ENCODE results near the gene SLC13A3. TPM values are rescaled to one million over a fixed set of nuclear protein-coding genes. Genes with fewer than 3 reads are reported as not detected.

SLC13A3 gene
- total RNA-seq, 3 donors from 2014 or later = 0.08 to 0.19 (median 0.13) TPM

GRCh38 chr20:46649965-46650542 is 1.2 kb downstream of the SLC13A3 start:
- peaks cover 37% of the 10 kb centered on the region for H3K27me3 Mint-ChIP-seq (ENCODE audit: low read depth)
- H3K4me3 Mint-ChIP-seq = no peak overlapping the region
- H3K9me3 Mint-ChIP-seq = no peaks in the 10 kb centered on the region
- no peak for ATAC-seq
- no peak for DNase-seq
- no peaks in the 10 kb centered on the region for H3K36me3 Mint-ChIP-seq (ENCODE audit: insufficient read depth)
- H3K4me1 Mint-ChIP-seq (ENCODE audit: low read depth) = no peaks in the 10 kb centered on the region

- H3K4me1 Mint-ChIP-seq (ENCODE audit: low read depth) = no peaks in the 10 kb centered on the region
- no peak for ATAC-seq
- no peaks in the 10 kb centered on the region for H3K9me3 Mint-ChIP-seq
- H3K4me3 Mint-ChIP-seq = no peak overlapping the region
- peaks cover 35% of the 10 kb centered on the region for H3K27me3 Mint-ChIP-seq (ENCODE audit: low read depth)
- no peak for DNase-seq
- no peaks in the 10 kb centered on the region for H3K36me3 Mint-ChIP-seq (ENCODE audit: insufficient read depth)
These were observed 1.7 kb downstream of the SLC13A3 start for GRCh38 chr20:46649650-46649949.

- H3K27me3 Mint-ChIP-seq (ENCODE audit: low read depth) = peaks cover 30% of the 10 kb centered on the region
These were observed 2.2 kb downstream of the SLC13A3 start for GRCh38 chr20:46648903-46649649.

GRCh38 chr20:46647469-46647868 is 3.8 kb downstream of the SLC13A3 start:
- no peaks in the 10 kb centered on the region for H3K9me3 Mint-ChIP-seq
- peaks cover 25% of the 10 kb centered on the region for H3K27me3 Mint-ChIP-seq (ENCODE audit: low read depth)
- no peak overlapping the region for H3K4me3 Mint-ChIP-seq
- no peaks in the 10 kb centered on the region for H3K36me3 Mint-ChIP-seq (ENCODE audit: insufficient read depth)
- no peak for DNase-seq
- H3K4me1 Mint-ChIP-seq (ENCODE audit: low read depth) = no peaks in the 10 kb centered on the region
- no peak for ATAC-seq

More at GRCh38 chr20:46648903-46649649, 2.2 kb downstream of the SLC13A3 start:
- DNase-seq = no peak
- no peak overlapping the region for H3K4me3 Mint-ChIP-seq
- H3K9me3 Mint-ChIP-seq = no peaks in the 10 kb centered on the region
- no peaks in the 10 kb centered on the region for H3K36me3 Mint-ChIP-seq (ENCODE audit: insufficient read depth)
- H3K4me1 Mint-ChIP-seq (ENCODE audit: low read depth) = no peaks in the 10 kb centered on the region
- no peak for ATAC-seq

DNA sequence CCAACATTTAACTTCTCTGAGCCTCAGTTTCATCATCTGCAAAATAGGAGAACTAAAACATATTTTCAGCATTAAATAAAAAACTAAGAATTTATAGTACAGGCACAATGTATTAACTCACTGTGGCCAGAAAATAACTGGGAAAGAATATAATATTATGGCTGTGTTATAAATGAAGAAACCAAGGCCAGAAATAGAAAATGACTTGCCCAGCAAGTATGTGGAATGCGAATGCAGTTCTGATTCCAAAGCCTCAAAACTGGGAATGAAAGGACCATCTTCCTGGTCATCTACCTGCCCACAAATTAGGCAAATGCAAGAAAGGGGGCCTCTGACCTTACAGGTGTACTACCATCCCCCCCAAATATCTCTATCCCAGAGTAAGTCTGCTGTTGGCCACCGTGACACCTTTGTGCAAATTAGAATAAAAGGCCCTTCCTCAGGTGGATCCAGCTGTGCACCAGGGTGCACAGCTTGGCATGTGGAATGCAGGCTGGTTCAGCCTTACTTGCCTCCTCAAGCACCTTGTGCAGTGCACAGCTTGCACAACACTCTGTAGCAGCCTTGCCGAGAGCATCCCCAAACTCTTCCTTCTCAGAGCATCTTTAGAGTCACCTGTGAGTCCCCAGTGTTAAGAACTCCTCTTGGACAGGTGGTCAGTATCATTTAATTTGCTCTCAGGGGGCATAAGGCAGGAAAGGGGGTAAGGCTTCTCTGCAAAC is 4.4 kb downstream of the SLC13A3 start:
- no peaks in the 10 kb centered on the region for H3K9me3 Mint-ChIP-seq
- H3K27me3 Mint-ChIP-seq (ENCODE audit: low read depth) = peaks cover 22% of the 10 kb centered on the region
- ATAC-seq (no peak), DNase-seq (no peak)
- no peaks in the 10 kb centered on the region for H3K4me1 Mint-ChIP-seq (ENCODE audit: low read depth)
- no peaks in the 10 kb centered on the region for H3K36me3 Mint-ChIP-seq (ENCODE audit: insufficient read depth)
- H3K4me3 Mint-ChIP-seq = no peak overlapping the region

DNA sequence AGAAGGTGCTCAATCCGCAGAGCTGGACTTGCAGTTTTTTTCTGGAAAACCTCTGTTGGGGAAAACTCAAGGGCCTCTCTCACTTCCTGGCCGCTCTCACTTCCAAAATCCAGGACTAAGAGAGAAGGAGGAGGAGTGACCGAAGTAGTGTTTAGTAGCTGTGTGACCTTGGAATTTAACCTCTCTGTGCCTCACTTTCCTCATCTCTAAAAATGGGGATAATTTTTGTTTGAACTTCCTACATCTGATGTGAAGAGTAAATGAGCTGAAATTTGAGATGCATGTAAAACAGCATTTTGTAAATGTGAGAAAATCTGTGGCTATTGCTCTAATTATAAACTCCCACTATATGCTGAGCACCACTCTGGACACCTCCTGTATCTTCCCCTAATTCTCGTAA is 5.1 kb downstream of the SLC13A3 start:
- DNase-seq = no peak
- Mint-ChIP-seq H3K4me1 (ENCODE audit: low read depth) (no peaks in the 10 kb centered on the region), H3K27me3 (ENCODE audit: low read depth) (peaks cover 17% of the 10 kb centered on the region), H3K36me3 (ENCODE audit: insufficient read depth) (no peaks in the 10 kb centered on the region), H3K9me3 (no peaks in the 10 kb centered on the region), H3K4me3 (no peak overlapping the region)
- ATAC-seq = no peak

DNA sequence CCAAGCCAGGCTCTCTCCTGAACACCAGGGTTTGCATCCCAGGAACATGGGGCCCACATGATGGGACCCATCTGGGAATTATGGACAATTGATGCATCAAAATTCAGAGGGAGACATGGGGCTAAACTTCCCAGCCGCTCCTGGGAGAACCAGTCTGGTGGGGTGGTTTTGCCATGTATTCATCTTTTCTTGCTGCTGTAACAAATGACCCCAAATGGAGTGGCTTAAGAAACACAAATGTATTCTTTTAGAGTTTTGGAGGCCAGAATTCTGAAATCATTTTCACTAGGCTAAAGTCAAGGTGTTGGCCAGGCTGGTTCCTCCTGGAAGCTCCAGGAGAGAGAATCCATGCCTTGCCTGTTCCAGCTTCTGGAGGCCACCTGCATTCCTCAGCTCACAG is 6.5 kb downstream of the SLC13A3 start:
- H3K4me1 Mint-ChIP-seq (ENCODE audit: low read depth) = no peaks in the 10 kb centered on the region
- peaks cover 5% of the 10 kb centered on the region for H3K27me3 Mint-ChIP-seq (ENCODE audit: low read depth)
- no peaks in the 10 kb centered on the region for H3K36me3 Mint-ChIP-seq (ENCODE audit: insufficient read depth)
- H3K4me3 Mint-ChIP-seq = no peak overlapping the region
- H3K9me3 Mint-ChIP-seq = no peaks in the 10 kb centered on the region
- ATAC-seq = no peak
- no peak for DNase-seq

DNA sequence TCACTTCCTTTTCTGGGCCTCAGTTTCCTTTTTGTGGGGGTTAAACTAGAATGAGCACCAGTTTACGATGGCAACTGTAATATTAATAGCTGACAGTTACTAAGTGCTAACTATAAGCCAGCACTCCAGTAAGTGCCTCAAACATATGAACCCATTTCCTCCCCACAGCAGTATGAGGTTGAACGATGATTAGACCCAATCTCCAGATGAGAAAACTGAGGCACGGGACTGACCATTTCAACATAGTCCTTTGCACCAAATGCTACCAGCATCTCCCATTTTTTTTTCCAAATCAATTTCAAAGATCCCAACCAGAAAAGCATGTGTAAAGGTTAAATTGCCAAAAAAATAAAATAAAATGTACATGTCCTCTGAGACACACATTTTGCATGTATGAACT is 7.1 kb downstream of the SLC13A3 start:
- H3K9me3 Mint-ChIP-seq = no peaks in the 10 kb centered on the region

DNA sequence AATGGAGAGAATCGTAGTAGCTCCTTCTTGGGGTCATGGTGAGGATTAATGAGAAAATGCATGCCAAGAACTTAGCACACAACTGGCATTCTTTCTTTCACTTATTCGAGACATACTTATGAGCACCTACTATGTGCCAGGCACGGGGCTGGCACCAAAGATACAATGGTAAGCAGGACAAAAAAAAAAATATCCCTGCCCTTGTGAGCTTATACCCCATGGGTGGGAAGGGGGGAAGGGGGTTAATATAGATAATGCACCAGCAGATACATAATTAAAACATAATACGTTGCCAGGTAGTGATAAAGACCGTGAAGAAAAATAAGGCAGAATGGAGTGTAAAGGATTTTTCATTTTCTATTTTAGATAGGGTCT is 8.3 kb downstream of the SLC13A3 start:
- no peak overlapping the region for H3K4me3 Mint-ChIP-seq
- H3K9me3 Mint-ChIP-seq = no peaks in the 10 kb centered on the region
- DNase-seq (no peak), ATAC-seq (no peak)
- peaks cover 3% of the 10 kb centered on the region for H3K27me3 Mint-ChIP-seq (ENCODE audit: low read depth)
- H3K36me3 Mint-ChIP-seq (ENCODE audit: insufficient read depth) = no peaks in the 10 kb centered on the region
- no peaks in the 10 kb centered on the region for H3K4me1 Mint-ChIP-seq (ENCODE audit: low read depth)

More for the DNA sequence above, 7.1 kb downstream of the SLC13A3 start:
- ATAC-seq (no peak), DNase-seq (no peak)
- Mint-ChIP-seq H3K36me3 (ENCODE audit: insufficient read depth) (no peaks in the 10 kb centered on the region), H3K4me3 (no peak overlapping the region), H3K27me3 (ENCODE audit: low read depth) (peaks cover 3% of the 10 kb centered on the region), H3K4me1 (ENCODE audit: low read depth) (no peaks in the 10 kb centered on the region)

GRCh38 chr20:46642265-46642968 is 8.8 kb downstream of the SLC13A3 start:
- Mint-ChIP-seq H3K4me3 (no peak overlapping the region), H3K36me3 (ENCODE audit: insufficient read depth) (no peaks in the 10 kb centered on the region), H3K27me3 (ENCODE audit: low read depth) (peaks cover 3% of the 10 kb centered on the region), H3K4me1 (ENCODE audit: low read depth) (no peaks in the 10 kb centered on the region), H3K9me3 (no peaks in the 10 kb centered on the region)
- DNase-seq (no peak), ATAC-seq (no peak)

DNA sequence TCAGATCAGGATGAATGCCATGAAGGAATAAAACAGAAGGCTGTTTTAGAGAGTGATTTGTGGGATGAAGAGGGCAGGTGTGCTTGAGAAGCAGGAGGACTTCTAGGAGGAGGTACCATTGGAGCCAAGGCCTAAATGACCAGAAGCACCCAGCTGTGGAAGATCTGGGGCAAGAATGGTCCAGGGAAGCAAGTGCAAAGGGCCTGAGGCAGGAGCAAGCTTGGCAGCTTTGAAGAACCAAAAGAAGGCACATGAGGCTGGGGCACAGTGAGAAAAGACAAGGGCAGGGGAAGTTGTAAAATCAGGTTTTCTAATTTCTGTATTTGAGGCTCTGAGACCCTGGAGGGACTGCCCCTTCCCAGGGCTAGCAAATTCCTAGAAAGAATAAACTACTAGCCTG is 9.8 kb downstream of the SLC13A3 start:
- H3K9me3 Mint-ChIP-seq = no peaks in the 10 kb centered on the region
- no peaks in the 10 kb centered on the region for H3K27me3 Mint-ChIP-seq (ENCODE audit: low read depth)
- ATAC-seq (no peak), DNase-seq (no peak)
- H3K4me1 Mint-ChIP-seq (ENCODE audit: low read depth) = no peaks in the 10 kb centered on the region
- H3K4me3 Mint-ChIP-seq = no peak overlapping the region
- no peaks in the 10 kb centered on the region for H3K36me3 Mint-ChIP-seq (ENCODE audit: insufficient read depth)

GRCh38 chr20:46640536-46641311 is 10.5 kb downstream of the SLC13A3 start:
- DNase-seq = no peak
- no peak for ATAC-seq
- Mint-ChIP-seq H3K4me3 (no peak overlapping the region), H3K9me3 (no peaks in the 10 kb centered on the region), H3K4me1 (ENCODE audit: low read depth) (no peaks in the 10 kb centered on the region), H3K27me3 (ENCODE audit: low read depth) (peaks cover 7% of the 10 kb centered on the region), H3K36me3 (ENCODE audit: insufficient read depth) (no peaks in the 10 kb centered on the region)

GRCh38 chr20:46640044-46640443 is 11.2 kb downstream of the SLC13A3 start:
- Mint-ChIP-seq H3K4me1 (ENCODE audit: low read depth) (no peaks in the 10 kb centered on the region), H3K9me3 (no peaks in the 10 kb centered on the region), H3K36me3 (ENCODE audit: insufficient read depth) (no peaks in the 10 kb centered on the region), H3K27me3 (ENCODE audit: low read depth) (peaks cover 12% of the 10 kb centered on the region), H3K4me3 (no peak overlapping the region)
- ATAC-seq = no peak
- DNase-seq = no peak

DNA sequence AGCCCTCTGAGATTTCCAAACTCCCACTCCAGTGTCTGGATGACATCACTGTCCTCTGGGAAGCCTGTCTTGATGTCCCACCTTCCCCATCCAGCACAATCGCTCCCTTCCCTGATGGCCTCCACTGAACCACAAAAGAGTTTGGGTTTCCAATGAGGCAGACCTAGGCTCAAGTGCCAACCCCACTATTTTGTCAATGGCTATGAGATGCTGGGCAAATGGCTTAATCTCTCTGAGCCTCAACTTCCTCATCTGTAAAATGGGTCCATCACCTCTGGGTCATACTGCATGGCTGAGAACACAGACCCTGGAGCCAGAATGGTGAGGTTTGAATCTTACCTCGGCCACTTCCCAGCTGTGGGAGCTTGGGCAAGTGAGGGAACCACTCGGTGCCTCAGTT is 11.7 kb downstream of the SLC13A3 start:
- peaks cover 16% of the 10 kb centered on the region for H3K27me3 Mint-ChIP-seq (ENCODE audit: low read depth)
- H3K9me3 Mint-ChIP-seq = no peaks in the 10 kb centered on the region
- H3K4me1 Mint-ChIP-seq (ENCODE audit: low read depth) = no peaks in the 10 kb centered on the region
- no peak for ATAC-seq
- H3K36me3 Mint-ChIP-seq (ENCODE audit: insufficient read depth) = no peaks in the 10 kb centered on the region
- DNase-seq = no peak
- H3K4me3 Mint-ChIP-seq = no peak overlapping the region
